WTC11 (cell line): ENCODE data around the gene AMPD3.

ENCODE experiments used
- NR2C2 ChIP-seq: sonication (generic); formaldehyde crosslinking; IDR thresholded peaks from 2 replicates; pipeline ENCODE4 v1.8.0; 2022; ENCODE audit warnings: mild to moderate bottlenecking, missing genetic modification reagents
- ZNF423 ChIP-seq: fragments of 250-450 bp; sonication (Bioruptor Pico); IDR thresholded peaks from 2 replicates; pipeline ENCODE4 v2.1.2; 2022; ENCODE audit warnings: mild to moderate bottlenecking, moderate library complexity
- TF ChIP-seq, protein P1 (sequence below): sonication (generic); formaldehyde crosslinking; conservative IDR thresholded peaks from 2 replicates; pipeline ENCODE4 v1.8.1; 2022; ENCODE audit warnings: mild to moderate bottlenecking, missing genetic modification reagents

- no peak for TF ChIP-seq NR2C2
- TF ChIP-seq, protein P1, sequence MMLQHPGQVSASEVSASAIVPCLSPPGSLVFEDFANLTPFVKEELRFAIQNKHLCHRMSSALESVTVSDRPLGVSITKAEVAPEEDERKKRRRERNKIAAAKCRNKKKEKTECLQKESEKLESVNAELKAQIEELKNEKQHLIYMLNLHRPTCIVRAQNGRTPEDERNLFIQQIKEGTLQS (CRISPR knock-in tag) = no peak
- no peak for TF ChIP-seq ZNF423 (CRISPR knock-in tag)
Measured at GRCh38 chr11:10514709-10515108, 59.6 kb downstream of the AMPD3 start.
